GM18907 (cell line): ENCODE data around the gene LHFPL3.

Experiments used
- ATAC-seq: cut with Tn5 transposase; IDR thresholded peaks from one replicate; pipeline ENCODE4 v1.9.1; 2021; ENCODE audit warnings: mild to moderate bottlenecking, moderate library complexity; ENCODE audit not compliant: unreplicated experiment

The LHFPL3 gene

GRCh38 chr7:104826135-104826534 lies 497.7 kb downstream of the LHFPL3 start:
- ATAC-seq = no peak

- ATAC-seq = no peak
Measured at GRCh38 chr7:104836976-104837375, 508.6 kb downstream of the LHFPL3 start.

GRCh38 chr7:104838537-104839299 lies 510.3 kb downstream of the LHFPL3 start:
- no peak for ATAC-seq

GRCh38 chr7:104839842-104840241 lies 511.4 kb downstream of the LHFPL3 start:
- no peak for ATAC-seq

GRCh38 chr7:104841798-104842197 lies 513.4 kb downstream of the LHFPL3 start:
- no peak for ATAC-seq

GRCh38 chr7:104843198-104843597 lies 514.8 kb downstream of the LHFPL3 start:
- no peak for ATAC-seq

- ATAC-seq = no peak
Measured at GRCh38 chr7:104845557-104845956, 517.2 kb downstream of the LHFPL3 start.

- ATAC-seq = no peak
Measured at GRCh38 chr7:104846731-104847130, 518.3 kb downstream of the LHFPL3 start.

- ATAC-seq = peak; percentile 52
Measured at GRCh38 chr7:104848138-104848990, 520.0 kb downstream of the LHFPL3 start.

- ATAC-seq = no peak
Measured at GRCh38 chr7:104850374-104850773, 522.0 kb downstream of the LHFPL3 start.

- no peak for ATAC-seq
Measured at GRCh38 chr7:104851268-104851667, 522.9 kb downstream of the LHFPL3 start.

- ATAC-seq = no peak
Measured at GRCh38 chr7:104852386-104852785, 524.0 kb downstream of the LHFPL3 start.

- ATAC-seq = no peak
Measured at GRCh38 chr7:104855861-104856260, 527.5 kb downstream of the LHFPL3 start.

- peak; percentile 78 for ATAC-seq
Measured at GRCh38 chr7:104857458-104858425, 529.3 kb downstream of the LHFPL3 start.

GRCh38 chr7:104859754-104860426 lies 531.5 kb downstream of the LHFPL3 start:
- ATAC-seq = no peak

- no peak for ATAC-seq
Measured at GRCh38 chr7:104861729-104862390, 533.5 kb downstream of the LHFPL3 start.

- ATAC-seq = no peak
Measured at GRCh38 chr7:104862719-104863118, 534.3 kb downstream of the LHFPL3 start.

GRCh38 chr7:104873401-104873800 lies 545.0 kb downstream of the LHFPL3 start:
- peak; percentile 64 for ATAC-seq

GRCh38 chr7:104878577-104878976 lies 550.2 kb downstream of the LHFPL3 start:
- peak; percentile 81 for ATAC-seq

GRCh38 chr7:104883248-104883717 lies 554.9 kb downstream of the LHFPL3 start:
- ATAC-seq = peak; percentile 8
